ENCODE measurements around the gene LRIG2.

The LRIG2 gene

DNA sequence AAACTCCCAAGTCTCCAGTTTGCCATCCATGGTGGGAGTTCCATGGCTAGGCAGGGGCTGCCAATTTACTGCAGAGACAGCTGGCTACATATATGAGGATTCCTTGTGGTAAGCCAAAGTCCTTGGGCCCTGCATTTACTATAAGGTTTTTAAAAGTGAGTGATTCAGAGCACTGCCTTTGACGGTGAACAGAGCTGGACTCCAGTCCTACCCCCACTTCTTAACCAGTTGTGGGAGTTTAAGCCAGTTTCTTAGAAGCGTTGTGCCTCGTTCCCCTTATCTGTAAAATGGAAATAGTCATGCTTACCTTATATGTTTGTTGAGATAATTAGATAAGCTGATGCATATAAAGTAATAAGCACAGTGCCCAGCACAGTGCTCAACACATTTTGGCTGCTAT lies 64.6 kb downstream of the LRIG2 start:
- TF ChIP-seq, protein P1, sequence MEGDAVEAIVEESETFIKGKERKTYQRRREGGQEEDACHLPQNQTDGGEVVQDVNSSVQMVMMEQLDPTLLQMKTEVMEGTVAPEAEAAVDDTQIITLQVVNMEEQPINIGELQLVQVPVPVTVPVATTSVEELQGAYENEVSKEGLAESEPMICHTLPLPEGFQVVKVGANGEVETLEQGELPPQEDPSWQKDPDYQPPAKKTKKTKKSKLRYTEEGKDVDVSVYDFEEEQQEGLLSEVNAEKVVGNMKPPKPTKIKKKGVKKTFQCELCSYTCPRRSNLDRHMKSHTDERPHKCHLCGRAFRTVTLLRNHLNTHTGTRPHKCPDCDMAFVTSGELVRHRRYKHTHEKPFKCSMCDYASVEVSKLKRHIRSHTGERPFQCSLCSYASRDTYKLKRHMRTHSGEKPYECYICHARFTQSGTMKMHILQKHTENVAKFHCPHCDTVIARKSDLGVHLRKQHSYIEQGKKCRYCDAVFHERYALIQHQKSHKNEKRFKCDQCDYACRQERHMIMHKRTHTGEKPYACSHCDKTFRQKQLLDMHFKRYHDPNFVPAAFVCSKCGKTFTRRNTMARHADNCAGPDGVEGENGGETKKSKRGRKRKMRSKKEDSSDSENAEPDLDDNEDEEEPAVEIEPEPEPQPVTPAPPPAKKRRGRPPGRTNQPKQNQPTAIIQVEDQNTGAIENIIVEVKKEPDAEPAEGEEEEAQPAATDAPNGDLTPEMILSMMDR (IDR thresholded peaks at IDR 0.05), result no peak

DNA sequence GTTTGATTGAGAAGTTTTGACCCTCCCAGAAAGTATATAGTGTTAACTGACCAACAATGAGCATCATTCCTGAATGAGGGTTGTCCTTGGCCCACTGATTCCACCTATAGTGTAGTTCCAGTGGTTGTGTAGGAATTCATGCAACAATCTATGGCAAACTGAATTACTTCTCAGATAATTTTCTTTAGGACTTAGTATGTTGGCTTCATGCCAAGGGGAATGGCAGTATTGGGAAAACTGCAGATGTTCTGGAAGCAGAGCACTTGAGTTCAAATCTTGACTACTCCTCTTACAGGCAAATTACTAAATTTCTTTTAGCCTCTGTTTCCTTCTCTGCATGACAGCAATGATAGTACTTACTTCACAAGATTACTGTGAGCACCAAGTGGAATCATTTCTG lies 65.8 kb downstream of the LRIG2 start:
- TF ChIP-seq, protein P1 (IDR thresholded peaks at IDR 0.05), result no peak

DNA sequence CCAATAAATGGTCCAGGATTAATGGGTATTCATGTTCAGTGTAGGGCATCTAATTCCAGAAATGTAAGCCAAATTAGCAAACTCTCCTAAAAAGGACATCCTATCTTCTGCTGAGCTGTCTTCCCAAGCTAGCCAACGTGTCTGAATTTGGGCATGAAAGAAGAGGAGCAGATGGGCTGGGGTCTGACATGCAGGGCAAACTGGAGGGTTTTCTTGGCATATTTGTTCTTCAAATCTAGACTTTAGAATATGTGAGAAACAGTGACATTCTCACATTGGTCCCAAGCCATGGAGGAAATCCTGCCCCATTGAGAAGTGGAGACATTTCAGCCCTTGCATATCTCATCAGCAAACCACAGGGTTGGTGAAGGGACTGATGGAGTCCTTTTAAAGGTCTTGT lies 67.2 kb downstream of the LRIG2 start:
- TF ChIP-seq, protein P1 (IDR thresholded peaks at IDR 0.05), result no peak

DNA sequence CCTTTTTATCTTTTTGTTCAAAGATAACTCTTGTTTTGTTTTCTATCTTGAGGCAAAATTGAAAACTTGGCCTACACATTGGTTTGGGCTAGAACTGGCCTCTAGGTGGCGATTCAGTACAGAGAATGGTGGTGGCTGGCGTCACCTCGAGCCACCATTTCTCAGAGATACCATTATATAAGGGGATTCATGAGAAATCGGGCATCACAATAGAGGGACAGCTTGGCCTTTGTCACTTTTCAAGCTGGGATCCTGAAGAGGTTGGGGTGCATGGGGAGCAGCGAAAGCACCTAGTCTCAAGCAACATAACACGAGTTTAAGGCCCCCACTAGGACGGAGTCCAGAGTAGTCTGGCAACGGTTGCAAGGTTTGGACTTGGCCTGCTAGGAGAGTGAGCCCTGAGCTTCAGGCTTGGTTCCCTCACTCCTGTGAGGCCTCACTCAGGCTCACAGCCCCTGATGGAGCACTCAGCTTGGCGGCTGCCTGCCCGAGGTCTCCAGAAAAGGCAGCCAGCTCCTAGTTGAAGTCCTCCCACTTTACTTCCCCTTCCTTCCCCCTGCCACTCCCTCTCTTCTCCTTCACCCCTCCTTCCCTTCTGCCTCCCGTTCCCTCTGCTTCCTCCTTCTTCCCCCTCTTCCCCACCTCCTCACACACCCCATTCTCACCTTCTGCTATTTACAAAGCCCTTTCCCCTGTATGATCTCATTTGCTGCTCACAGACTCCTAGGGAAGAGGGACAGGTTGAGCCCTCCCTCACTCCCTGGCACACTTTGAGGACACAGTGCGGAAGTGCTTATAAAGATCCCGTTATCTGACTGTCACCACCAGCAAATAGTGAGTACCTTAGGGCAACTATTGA lies 67.8 kb downstream of the LRIG2 start:
- TF ChIP-seq, protein P1 (IDR thresholded peaks at IDR 0.05), result peak; percentile 85

DNA sequence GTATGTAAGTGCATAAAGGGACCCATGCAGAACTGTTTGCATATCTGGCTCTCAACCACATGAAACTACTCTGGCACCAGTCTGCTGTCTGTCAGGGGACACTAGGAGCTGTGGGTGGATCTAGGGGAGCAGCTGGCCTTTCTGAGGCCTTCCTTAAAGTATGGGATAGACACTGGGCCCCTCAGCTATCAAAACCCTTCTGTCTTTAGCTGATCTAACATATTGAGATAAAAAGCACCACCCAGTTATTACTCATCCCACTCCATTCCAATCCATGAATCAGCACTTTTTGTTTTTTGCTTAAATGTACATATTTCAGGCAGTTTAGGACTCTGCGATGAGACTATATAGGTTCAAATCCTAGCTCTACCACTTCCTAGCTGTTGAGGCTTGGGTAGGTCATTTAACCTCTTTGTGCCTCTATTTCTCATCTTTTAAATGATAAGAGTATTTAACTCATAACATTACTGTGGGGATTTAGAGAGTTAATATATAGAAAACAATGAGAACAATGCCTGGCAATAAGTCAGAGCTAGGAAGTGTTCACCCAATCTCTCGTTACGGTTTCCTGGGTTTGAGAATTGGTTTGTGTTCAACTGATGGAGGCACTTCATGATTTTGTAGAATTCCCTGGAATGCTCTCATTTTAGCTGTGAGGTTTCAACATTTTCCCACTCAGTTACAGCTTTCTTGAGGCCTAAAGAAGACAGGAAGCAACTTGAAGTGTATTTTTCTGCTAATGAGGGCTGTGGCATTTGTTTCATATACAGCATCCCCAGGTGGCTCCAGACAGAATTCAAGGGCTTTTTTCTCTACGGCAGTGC lies 68.9 kb downstream of the LRIG2 start:
- TF ChIP-seq, protein P1 (IDR thresholded peaks at IDR 0.05), result no peak

DNA sequence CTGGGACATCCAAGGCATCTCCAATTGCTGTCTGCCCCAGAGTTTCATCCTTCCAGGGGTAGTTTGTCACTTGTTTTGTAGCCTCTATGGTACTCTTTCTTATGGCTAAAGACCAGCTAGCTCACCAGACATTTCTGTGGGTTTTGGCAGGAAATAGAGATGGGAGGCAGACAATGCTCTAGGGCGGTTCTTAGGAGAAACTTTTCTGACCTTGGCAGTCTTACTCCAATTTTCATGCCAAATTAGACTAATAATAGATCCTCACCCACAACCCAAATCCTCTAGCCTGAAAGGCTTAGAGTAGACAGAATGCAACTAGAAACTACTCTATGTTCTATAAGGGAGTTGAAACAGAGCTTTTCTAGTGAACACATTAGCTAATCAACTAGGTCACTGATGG lies 69.8 kb downstream of the LRIG2 start:
- TF ChIP-seq, protein P1 (IDR thresholded peaks at IDR 0.05), result no peak

DNA sequence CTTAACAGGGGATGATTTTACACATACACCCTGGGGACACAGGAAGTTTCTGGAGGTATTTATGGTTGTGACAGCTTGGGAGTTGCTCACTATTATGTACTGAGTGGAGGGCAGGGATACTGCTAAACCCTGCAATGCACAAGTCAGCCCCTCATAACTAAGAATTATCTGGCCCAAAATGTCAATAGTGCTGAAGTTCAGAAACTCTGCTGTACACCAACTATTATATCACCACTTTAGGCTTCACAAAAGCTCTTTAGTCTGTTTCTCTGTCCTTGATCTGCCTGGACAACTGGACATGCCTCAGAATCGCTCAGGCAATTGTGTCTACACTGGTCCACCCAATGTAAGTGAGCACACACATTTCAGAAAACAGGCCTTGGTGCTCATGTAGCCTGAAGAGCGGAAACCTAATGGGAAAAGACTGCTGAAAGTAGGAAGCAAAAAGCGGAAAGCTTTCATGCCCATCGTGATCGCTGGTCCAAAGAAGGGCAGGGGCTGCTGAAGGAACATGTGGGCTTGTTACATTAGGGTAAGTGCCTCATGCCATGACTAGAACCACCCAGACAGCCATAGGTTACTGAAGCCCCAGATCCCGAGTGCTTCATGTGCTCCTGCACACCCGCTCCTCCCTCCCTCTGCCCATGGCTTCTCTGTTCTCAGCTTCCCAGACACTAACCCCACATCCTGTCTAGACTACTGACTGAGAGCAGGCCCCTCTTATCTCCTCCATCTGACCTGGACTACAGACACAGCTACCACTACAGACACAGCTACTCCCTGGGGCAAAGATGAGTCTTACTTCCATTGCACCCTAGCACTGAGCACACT lies 73.5 kb downstream of the LRIG2 start:
- TF ChIP-seq, protein P1 (IDR thresholded peaks at IDR 0.05), result no peak

Measured in LNCAP (cell line).